NCI-H2171 treated with DMSO at 0.1 percent for 48 hours (cell line): Measurements from ENCODE around the gene HK3.
A peak's percentile ranks its signal among the peaks of the same experiment; 100 is the strongest.

Source experiments
- DNase-seq: peaks from one replicate; lab custom pipeline; 2025; lab: John Stamatoyannopoulos, UW

HK3 gene

GRCh38 chr5:176870110-176870591, 29.0 kb downstream of the HK3 start:
- DNase-seq, result no peak

GRCh38 chr5:176869501-176870109, 29.5 kb downstream of the HK3 start:
- no peak for DNase-seq

- no peak for DNase-seq
Observed at GRCh38 chr5:176868731-176869130, 30.4 kb downstream of the HK3 start.

GRCh38 chr5:176868126-176868525, 31.0 kb downstream of the HK3 start:
- no peak for DNase-seq

GRCh38 chr5:176866707-176867310, 32.3 kb downstream of the HK3 start:
- DNase-seq, result no peak

GRCh38 chr5:176865964-176866363, 33.2 kb downstream of the HK3 start:
- DNase-seq, result no peak

- no peak for DNase-seq
Observed at GRCh38 chr5:176864755-176865154, 34.4 kb downstream of the HK3 start.

GRCh38 chr5:176863765-176864098, 35.4 kb downstream of the HK3 start:
- no peak for DNase-seq

GRCh38 chr5:176863041-176863764, 35.9 kb downstream of the HK3 start:
- DNase-seq, result no peak

GRCh38 chr5:176862330-176862995, 36.7 kb downstream of the HK3 start:
- DNase-seq, result no peak

- DNase-seq, result no peak
Observed at GRCh38 chr5:176861276-176861675, 37.9 kb downstream of the HK3 start.

GRCh38 chr5:176860381-176860780, 38.8 kb downstream of the HK3 start:
- no peak for DNase-seq

- no peak for DNase-seq
Observed at GRCh38 chr5:176859916-176860315, 39.2 kb downstream of the HK3 start.

- no peak for DNase-seq
Observed at GRCh38 chr5:176857894-176858273, 41.3 kb downstream of the HK3 start.

- DNase-seq, result no peak
Observed at GRCh38 chr5:176857216-176857893, 41.8 kb downstream of the HK3 start.

GRCh38 chr5:176856746-176857145, 42.4 kb downstream of the HK3 start:
- no peak for DNase-seq

GRCh38 chr5:176855598-176855997, 43.5 kb downstream of the HK3 start:
- no peak for DNase-seq

GRCh38 chr5:176854164-176854563, 45.0 kb downstream of the HK3 start:
- DNase-seq, result no peak

- DNase-seq, result no peak
Observed at GRCh38 chr5:176853151-176853778, 45.9 kb downstream of the HK3 start.

GRCh38 chr5:176851871-176852658, 47.1 kb downstream of the HK3 start:
- peak; percentile 68 for DNase-seq

GRCh38 chr5:176851380-176851779, 47.8 kb downstream of the HK3 start:
- DNase-seq, result no peak
